HepG2 (cell line): ENCODE results near the gene SERINC1. TPM values are rescaled to one million over a fixed set of nuclear protein-coding genes. Genes with fewer than 3 reads are reported as not detected.

Experiments
- AKAP8 ChIP-seq: sonication (generic); formaldehyde crosslinking; IDR thresholded peaks from 2 replicates; pipeline ENCODE4 v1.5.1; 2020; ENCODE audit warnings: mild to moderate bottlenecking, missing genetic modification reagents
- BCL6 ChIP-seq: IDR thresholded peaks from 2 replicates; pipeline ENCODE4 v1.6.1; 2016; ENCODE audit warnings: missing genetic modification reagents, missing compliant biosample characterization
- CBFB ChIP-seq: sonication (generic); formaldehyde crosslinking; IDR thresholded peaks from 2 replicates; pipeline ENCODE4 v1.4.0; 2020; ENCODE audit warnings: missing genetic modification reagents
- FOXO1 ChIP-seq: sonication (generic); formaldehyde crosslinking; IDR thresholded peaks from 2 replicates; pipeline ENCODE4 v1.4.0; 2020; ENCODE audit warnings: missing genetic modification reagents
- GMEB1 ChIP-seq: sonication (generic); formaldehyde crosslinking; IDR thresholded peaks from 2 replicates; pipeline ENCODE4 v1.5.1; 2020; ENCODE audit warnings: missing genetic modification reagents, mild to moderate bottlenecking, borderline replicate concordance
- GPN1 ChIP-seq: sonication (generic); formaldehyde crosslinking; IDR thresholded peaks from 2 replicates; pipeline ENCODE4 v1.5.1; 2020; ENCODE audit warnings: missing genetic modification reagents, borderline replicate concordance
- HMGXB4 ChIP-seq, 2 experiments: sonication (generic) in 1 of 2; formaldehyde crosslinking in 1 of 2; IDR thresholded peaks; 2 replicates each; pipeline versions ENCODE4 v1.4.0 to v1.6.1; 2018 to 2020; ENCODE audit warnings: missing genetic modification reagents in 2 of 2, borderline replicate concordance in 1 of 2, low read depth in 1 of 2, mild to moderate bottlenecking in 1 of 2, missing biosample characterization in 1 of 2
- LCORL ChIP-seq, 2 experiments: fragments of 450-650 bp in 1 of 2; sonication (generic) in 1 of 2; formaldehyde crosslinking in 1 of 2; IDR thresholded peaks; 2 replicates each; pipeline versions ENCODE4 v1.5.0 to v1.6.1; 2017 to 2020; ENCODE audit warnings: antibody characterized with exemption in 1 of 2, missing genetic modification reagents in 1 of 2
- MIER2 ChIP-seq: IDR thresholded peaks from 2 replicates; pipeline ENCODE4 v1.6.1; 2016; ENCODE audit warnings: missing biosample characterization, missing genetic modification reagents
- NFATC3 ChIP-seq: sonication (generic); formaldehyde crosslinking; IDR thresholded peaks from 2 replicates; pipeline ENCODE4 v1.5.1; 2020; ENCODE audit warnings: mild to moderate bottlenecking, missing genetic modification reagents
- RBM22 ChIP-seq: fragments of 200-400 bp; formaldehyde crosslinking; optimal IDR thresholded peaks from 2 replicates; pipeline ENCODE3; 2017; ENCODE audit warnings: mild to moderate bottlenecking, low read length, moderate library complexity
- TBX2 ChIP-seq: sonication (generic); formaldehyde crosslinking; IDR thresholded peaks from 2 replicates; pipeline ENCODE4 v1.5.0; 2020; ENCODE audit warnings: missing genetic modification reagents, mild to moderate bottlenecking, borderline replicate concordance
- TEAD2 ChIP-seq: sonication (generic); formaldehyde crosslinking; IDR thresholded peaks from 2 replicates; pipeline ENCODE4 v1.9.0; 2021; ENCODE audit warnings: missing genetic modification reagents
- ZNF3 ChIP-seq: IDR thresholded peaks from 2 replicates; pipeline ENCODE4 v1.7.0; 2017; ENCODE audit warnings: inconsistent platforms
- ZNF44 ChIP-seq: sonication (generic); formaldehyde crosslinking; IDR thresholded peaks from 2 replicates; pipeline ENCODE4 v1.5.1; 2020; ENCODE audit warnings: mild to moderate bottlenecking, missing genetic modification reagents
- ZNF678 ChIP-seq: sonication (generic); formaldehyde crosslinking; IDR thresholded peaks from 2 replicates; pipeline ENCODE4 v1.4.0; 2020; ENCODE audit warnings: mild to moderate bottlenecking, missing genetic modification reagents
- ZNF782 ChIP-seq: sonication (generic); formaldehyde crosslinking; IDR thresholded peaks from 2 replicates; pipeline ENCODE4 v1.4.0; 2020; ENCODE audit warnings: missing genetic modification reagents, mild to moderate bottlenecking, borderline replicate concordance
- ZNF879 ChIP-seq: sonication (generic); formaldehyde crosslinking; IDR thresholded peaks from 2 replicates; pipeline ENCODE4 v1.8.1; 2023; ENCODE audit warnings: missing genetic modification reagents
- polyA plus RNA-seq, 8 experiments: library from polyadenylated mRNA; depleted of rRNA in 3 of 8; stranded (reverse) in 7 of 8; unstranded in 1 of 8; fragments of >200 nt; fragmentation: Illumina TruSeq in 4 of 8; extraction: Trizol in 4 of 8; gene quantifications; 2 replicates each; pipeline versions ENCODE4 v1.2.1 to v1.2.3, GENCODE V29; 2011 to 2016; ENCODE audit warnings: low read depth in 4 of 8, missing spikeins in 1 of 8, mixed read lengths in 1 of 8; ENCODE audit not compliant: insufficient read depth in 1 of 8
- total RNA-seq, 5 experiments: library from RNA; depleted of rRNA; stranded (reverse); fragments of >200 nt; fragmentation: Illumina TruSeq; extraction: Trizol; gene quantifications; 2 replicates each; pipeline ENCODE4 v1.2.3, GENCODE V29; 2016; ENCODE audit warnings: low read depth in 1 of 5
- TF ChIP-seq, protein P1 (sequence below): IDR thresholded peaks from 2 replicates; pipeline ENCODE4 v1.6.1; 2016; ENCODE audit warnings: missing compliant biosample characterization, missing genetic modification reagents, borderline replicate concordance
- TF ChIP-seq, protein P2 (sequence below): IDR thresholded peaks from 2 replicates; pipeline ENCODE4 v1.4.0; 2020; ENCODE audit warnings: mild to moderate bottlenecking, missing genetic modification reagents

SERINC1 gene
- total and polyA plus RNA-seq, 2 of the 13 experiments (the other 11 are each of a cell fraction or from before 2014, with no cell fraction given), result 93.5 to 112 TPM

DNA sequence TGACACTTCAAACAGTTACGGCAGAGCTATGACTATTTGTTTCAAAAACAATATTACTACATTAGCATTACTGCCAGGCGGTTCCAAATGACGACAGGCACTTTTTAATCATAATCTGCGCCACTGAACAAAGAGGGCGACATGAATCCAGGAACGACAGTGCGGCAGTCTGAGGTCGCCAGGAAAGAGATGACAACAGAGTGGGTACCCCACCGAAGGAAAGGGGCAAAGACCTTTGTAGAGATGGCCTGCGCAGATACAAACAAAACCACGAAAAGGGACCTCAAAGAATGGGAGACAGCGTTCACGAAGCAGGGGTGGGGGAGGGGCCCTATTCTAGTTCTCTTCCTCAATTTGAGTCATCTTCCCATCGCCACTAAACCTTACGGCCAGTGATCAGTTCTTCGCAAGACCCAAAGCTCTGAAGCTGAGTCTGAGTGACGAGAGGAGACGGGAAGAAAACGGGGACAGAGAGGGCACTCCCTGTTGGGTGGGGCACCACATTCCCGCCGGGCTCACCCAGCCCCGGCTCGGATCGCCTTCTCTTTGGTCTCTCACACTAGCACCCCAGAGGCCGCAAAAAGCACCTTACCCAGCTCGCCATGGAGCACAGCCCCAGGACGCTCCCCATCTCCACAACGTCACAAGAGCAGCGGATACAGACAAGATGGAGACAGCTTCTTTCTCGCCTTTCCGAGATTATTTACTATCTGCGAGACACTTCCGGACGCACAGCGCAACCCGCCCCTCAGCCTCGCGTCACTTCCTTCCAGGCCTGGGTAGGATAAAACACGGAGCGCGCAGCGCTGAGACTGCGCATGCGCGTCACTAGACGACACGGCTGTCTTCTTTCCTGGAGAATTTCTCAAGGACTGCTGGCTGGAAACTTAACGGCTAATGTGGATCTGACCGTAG is at the start of gene SERINC1 (continued):
- peak; percentile 94 for TF ChIP-seq GMEB1 (CRISPR knock-in tag)
- TF ChIP-seq TEAD2 (CRISPR knock-in tag), result no peak
- no peak; the same call in 1 of the 2 replicates for TF ChIP-seq BCL6 (CRISPR knock-in tag)
- TF ChIP-seq NFATC3 (CRISPR knock-in tag), result peak; percentile 46; the same call in 1 of the 2 replicates
- peak; percentile 94 for TF ChIP-seq HMGXB4 (CRISPR knock-in tag; IDR thresholded peaks at IDR 0.05; ENCODE audit: borderline replicate concordance in 1 of 2, low read depth in 1 of 2)
- TF ChIP-seq ZNF879 (CRISPR knock-in tag), result 0 out of 2 replicates have a peak, but pooled peaks have one; percentile 64
- TF ChIP-seq, protein P1, sequence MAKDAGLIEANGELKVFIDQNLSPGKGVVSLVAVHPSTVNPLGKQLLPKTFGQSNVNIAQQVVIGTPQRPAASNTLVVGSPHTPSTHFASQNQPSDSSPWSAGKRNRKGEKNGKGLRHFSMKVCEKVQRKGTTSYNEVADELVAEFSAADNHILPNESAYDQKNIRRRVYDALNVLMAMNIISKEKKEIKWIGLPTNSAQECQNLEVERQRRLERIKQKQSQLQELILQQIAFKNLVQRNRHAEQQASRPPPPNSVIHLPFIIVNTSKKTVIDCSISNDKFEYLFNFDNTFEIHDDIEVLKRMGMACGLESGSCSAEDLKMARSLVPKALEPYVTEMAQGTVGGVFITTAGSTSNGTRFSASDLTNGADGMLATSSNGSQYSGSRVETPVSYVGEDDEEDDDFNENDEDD, result no peak; the same call in 1 of the 2 replicates
- peak; percentile 68; the same call in 1 of the 2 replicates for TF ChIP-seq FOXO1
- peak; percentile 16; the same call in 1 of the 2 replicates for TF ChIP-seq CBFB (CRISPR knock-in tag)
- TF ChIP-seq ZNF782 (CRISPR knock-in tag), result peak; percentile 64; the same call in 1 of the 2 replicates
- TF ChIP-seq ZNF3 (CRISPR knock-in tag), result no peak
- TF ChIP-seq GPN1 (CRISPR knock-in tag), result no peak
- 0 out of 2 replicates have a peak, but pooled peaks have one; percentile 15 for TF ChIP-seq ZNF678 (CRISPR knock-in tag)
- 0 out of 2 replicates have a peak, but pooled peaks have one; percentile 38 for TF ChIP-seq MIER2 (CRISPR knock-in tag)
- TF ChIP-seq, protein P2, sequence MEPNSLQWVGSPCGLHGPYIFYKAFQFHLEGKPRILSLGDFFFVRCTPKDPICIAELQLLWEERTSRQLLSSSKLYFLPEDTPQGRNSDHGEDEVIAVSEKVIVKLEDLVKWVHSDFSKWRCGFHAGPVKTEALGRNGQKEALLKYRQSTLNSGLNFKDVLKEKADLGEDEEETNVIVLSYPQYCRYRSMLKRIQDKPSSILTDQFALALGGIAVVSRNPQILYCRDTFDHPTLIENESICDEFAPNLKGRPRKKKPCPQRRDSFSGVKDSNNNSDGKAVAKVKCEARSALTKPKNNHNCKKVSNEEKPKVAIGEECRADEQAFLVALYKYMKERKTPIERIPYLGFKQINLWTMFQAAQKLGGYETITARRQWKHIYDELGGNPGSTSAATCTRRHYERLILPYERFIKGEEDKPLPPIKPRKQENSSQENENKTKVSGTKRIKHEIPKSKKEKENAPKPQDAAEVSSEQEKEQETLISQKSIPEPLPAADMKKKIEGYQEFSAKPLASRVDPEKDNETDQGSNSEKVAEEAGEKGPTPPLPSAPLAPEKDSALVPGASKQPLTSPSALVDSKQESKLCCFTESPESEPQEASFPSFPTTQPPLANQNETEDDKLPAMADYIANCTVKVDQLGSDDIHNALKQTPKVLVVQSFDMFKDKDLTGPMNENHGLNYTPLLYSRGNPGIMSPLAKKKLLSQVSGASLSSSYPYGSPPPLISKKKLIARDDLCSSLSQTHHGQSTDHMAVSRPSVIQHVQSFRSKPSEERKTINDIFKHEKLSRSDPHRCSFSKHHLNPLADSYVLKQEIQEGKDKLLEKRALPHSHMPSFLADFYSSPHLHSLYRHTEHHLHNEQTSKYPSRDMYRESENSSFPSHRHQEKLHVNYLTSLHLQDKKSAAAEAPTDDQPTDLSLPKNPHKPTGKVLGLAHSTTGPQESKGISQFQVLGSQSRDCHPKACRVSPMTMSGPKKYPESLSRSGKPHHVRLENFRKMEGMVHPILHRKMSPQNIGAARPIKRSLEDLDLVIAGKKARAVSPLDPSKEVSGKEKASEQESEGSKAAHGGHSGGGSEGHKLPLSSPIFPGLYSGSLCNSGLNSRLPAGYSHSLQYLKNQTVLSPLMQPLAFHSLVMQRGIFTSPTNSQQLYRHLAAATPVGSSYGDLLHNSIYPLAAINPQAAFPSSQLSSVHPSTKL (CRISPR knock-in tag), result peak; percentile 63
- no peak for TF ChIP-seq RBM22
- peak; percentile 56; the same call in 1 of the 2 replicates for TF ChIP-seq AKAP8 (CRISPR knock-in tag)
- 0 out of 2 replicates have a peak, but pooled peaks have one; percentile 24 for TF ChIP-seq ZNF44 (CRISPR knock-in tag)
- TF ChIP-seq TBX2 (CRISPR knock-in tag), result peak; percentile 87
- no peak for TF ChIP-seq LCORL (IDR thresholded peaks at IDR 0.05)
- TF ChIP-seq LCORL (CRISPR knock-in tag; IDR thresholded peaks at IDR 0.05), result peak; percentile 44; the same call in 1 of the 2 replicates
